Stimulated activated CD4-positive, alpha-beta T cell treated with anti-CD3 and anti-CD28 coated beads, Interleukin-2, amount 100 ng/mL, for 24 hours (primary cell): ENCODE data around the gene EMC10.

Source experiments
- DNase-seq, 2 donors: peaks; one replicate each; pipeline ENCODE4 v3.0.0-alpha.2; 2020

The EMC10 gene

GRCh38 chr19:50498219-50499056 lies 22.1 kb downstream of the EMC10 start:
- no peak for DNase-seq

- no peak for DNase-seq
Measured at GRCh38 chr19:50500060-50500752, 23.9 kb downstream of the EMC10 start.

GRCh38 chr19:50500753-50501151 lies 24.4 kb downstream of the EMC10 start:
- DNase-seq: no peak

- DNase-seq: no peak
Measured at GRCh38 chr19:50501186-50501567, 24.9 kb downstream of the EMC10 start.

GRCh38 chr19:50501568-50502475 lies 25.5 kb downstream of the EMC10 start:
- DNase-seq: no peak

GRCh38 chr19:50505856-50506611 lies 29.7 kb downstream of the EMC10 start:
- DNase-seq: no peak

GRCh38 chr19:50506700-50507099 lies 30.4 kb downstream of the EMC10 start:
- DNase-seq: no peak

- no peak for DNase-seq
Measured at GRCh38 chr19:50507376-50507775, 31.1 kb downstream of the EMC10 start.

- no peak for DNase-seq
Measured at GRCh38 chr19:50508843-50509190, 32.5 kb downstream of the EMC10 start.

GRCh38 chr19:50509366-50509765 lies 33.1 kb downstream of the EMC10 start:
- DNase-seq: no peak

- DNase-seq: no peak
Measured at GRCh38 chr19:50510121-50510670, 33.9 kb downstream of the EMC10 start.

- DNase-seq: no peak
Measured at GRCh38 chr19:50510700-50511068, 34.4 kb downstream of the EMC10 start.

GRCh38 chr19:50511069-50511822 lies 34.9 kb downstream of the EMC10 start, which contains the start of gene JOSD2:
TSS of gene JOSD2 (minus strand) at chr19:50511191. CDS start at chr19:50510431, 760 bp downstream.
- peak; percentile 95 to 96 for DNase-seq

GRCh38 chr19:50512112-50512998 lies 36.0 kb downstream of the EMC10 start:
- no peak for DNase-seq

GRCh38 chr19:50512999-50513745 lies 36.9 kb downstream of the EMC10 start:
- DNase-seq: no peak

GRCh38 chr19:50513746-50514345 lies 37.5 kb downstream of the EMC10 start, which contains the start of gene ASPDH:
TSS of gene ASPDH (minus strand) at chr19:50513913. CDS start at chr19:50513823, 90 bp downstream.
- no peak for DNase-seq

GRCh38 chr19:50514346-50515167 lies 38.2 kb downstream of the EMC10 start:
- DNase-seq: no peak

- DNase-seq: no peak
Measured at GRCh38 chr19:50515168-50515561, 38.9 kb downstream of the EMC10 start.
